ENCODE measurements around the gene ALK.

Gene ALK

GRCh38 chr2:29390136-29390535, 531.2 kb downstream of the ALK start:
- in situ Hi-C loops (cut with MboI; ENCODE audit: low sequenced_read_pairs), result no loop called here

GRCh38 chr2:29389686-29390085, 531.7 kb downstream of the ALK start:
- in situ Hi-C loops (cut with MboI; ENCODE audit: low sequenced_read_pairs), result no loop called here

- in situ Hi-C loops (cut with MboI; ENCODE audit: low sequenced_read_pairs), result no loop called here
Measured at GRCh38 chr2:29388071-29388470, 533.3 kb downstream of the ALK start.

DNA sequence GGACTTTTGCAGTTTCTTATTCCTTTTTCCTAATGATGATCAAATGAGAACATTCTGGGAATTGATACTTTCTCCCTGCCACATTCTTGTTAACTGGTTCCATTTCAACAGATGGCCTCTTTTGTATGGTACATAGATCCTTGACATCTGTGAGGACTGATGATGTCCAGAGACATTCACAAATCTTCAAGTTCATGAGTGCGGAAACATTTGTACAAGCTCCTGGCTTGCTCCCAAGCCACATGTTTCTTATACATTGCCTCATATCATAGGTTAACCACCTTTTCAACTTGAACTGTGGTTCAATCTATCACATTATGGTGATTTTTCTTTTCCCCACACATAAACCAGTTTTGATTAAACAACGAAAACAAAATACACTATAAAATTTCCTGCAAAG, 538.9 kb downstream of the ALK start:
- in situ Hi-C loops (cut with MboI; ENCODE audit: low sequenced_read_pairs), result no loop called here

DNA sequence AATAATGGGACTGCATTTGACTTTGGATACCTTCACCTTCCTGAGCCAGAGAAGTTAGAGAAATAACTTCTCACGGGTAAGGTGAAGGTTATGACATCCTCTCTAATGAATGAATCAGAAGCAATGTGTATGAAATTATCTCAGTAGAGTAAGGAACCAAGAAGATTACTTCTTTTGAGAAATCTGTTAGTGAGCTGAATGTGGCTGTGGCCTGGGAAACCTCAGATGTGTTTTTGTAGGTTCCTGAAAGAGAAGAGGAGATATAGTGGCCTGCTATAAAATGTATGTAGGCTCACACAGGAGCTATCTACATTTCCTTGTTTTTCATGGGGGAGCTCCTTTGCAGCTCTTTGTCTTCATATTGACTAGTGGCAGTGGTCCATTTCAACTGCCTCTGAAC, 543.6 kb downstream of the ALK start:
- in situ Hi-C loops (cut with MboI; ENCODE audit: low sequenced_read_pairs), result no loop called here

DNA sequence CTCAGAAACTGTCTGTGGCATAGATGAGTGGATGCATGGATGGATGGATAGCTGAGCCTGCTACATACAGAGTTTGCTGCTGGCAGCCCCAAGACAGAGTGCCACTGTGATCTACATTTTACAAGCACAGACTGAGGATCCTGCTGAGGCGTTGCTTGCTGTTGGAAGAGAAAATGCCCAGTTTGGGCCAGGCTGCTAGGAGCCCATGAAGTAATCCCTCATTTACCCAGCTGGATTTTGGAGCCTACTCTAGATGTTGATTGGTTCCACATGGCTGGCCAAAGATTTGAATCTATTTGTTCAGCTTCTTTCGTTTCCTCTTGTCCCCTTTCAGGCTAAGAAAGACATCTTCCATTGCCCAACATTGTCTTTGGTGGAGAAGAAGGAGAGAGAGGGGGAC, 544.8 kb downstream of the ALK start:
- in situ Hi-C loops (cut with MboI; ENCODE audit: low sequenced_read_pairs), result no loop called here

DNA sequence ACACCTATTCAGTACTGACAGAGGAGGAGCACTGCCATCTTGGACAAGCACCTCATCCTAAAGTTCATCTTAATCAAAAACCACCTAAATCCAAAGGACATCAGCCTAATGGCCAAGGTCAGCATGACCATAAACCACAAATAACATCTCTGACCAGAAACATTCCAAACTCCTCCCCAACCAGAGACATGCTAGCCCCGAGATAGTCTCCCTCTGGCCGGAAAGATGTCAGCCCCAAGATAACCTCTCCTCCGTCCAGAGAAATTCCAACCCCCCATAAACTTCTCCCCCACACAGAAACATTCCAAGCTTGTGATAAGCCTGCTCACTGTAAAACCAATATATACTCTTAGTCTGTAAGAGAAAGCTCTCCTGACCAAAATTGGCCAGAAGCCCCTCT, 545.5 kb downstream of the ALK start:
- in situ Hi-C loops (cut with MboI; ENCODE audit: low sequenced_read_pairs), result no loop called here

- in situ Hi-C loops (cut with MboI; ENCODE audit: low sequenced_read_pairs), result no loop called here
Measured at GRCh38 chr2:29374823-29375222, 546.6 kb downstream of the ALK start.

DNA sequence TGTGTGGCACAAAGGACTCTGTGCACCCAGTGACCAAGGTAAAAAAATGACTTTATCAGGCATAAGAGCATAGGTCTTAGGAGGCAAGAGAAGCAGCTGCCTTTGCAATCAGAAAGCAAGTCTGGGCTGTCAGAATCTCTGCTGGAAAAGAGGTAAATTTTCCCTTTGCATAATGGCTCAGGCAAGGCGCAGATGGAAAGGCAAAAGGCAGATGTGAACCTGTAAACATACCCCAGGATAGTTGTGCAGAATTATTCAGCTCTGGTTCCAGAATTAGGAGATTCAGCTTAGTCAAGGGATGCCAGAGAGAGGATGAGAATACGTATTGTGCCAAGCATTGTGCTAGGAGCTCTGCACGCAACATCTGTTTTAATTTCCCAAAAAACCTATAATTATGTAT, 547.5 kb downstream of the ALK start:
- in situ Hi-C loops (cut with MboI; ENCODE audit: low sequenced_read_pairs), result no loop called here

GRCh38 chr2:29372185-29372584, 549.2 kb downstream of the ALK start:
- in situ Hi-C loops (cut with MboI; ENCODE audit: low sequenced_read_pairs), result no loop called here

DNA sequence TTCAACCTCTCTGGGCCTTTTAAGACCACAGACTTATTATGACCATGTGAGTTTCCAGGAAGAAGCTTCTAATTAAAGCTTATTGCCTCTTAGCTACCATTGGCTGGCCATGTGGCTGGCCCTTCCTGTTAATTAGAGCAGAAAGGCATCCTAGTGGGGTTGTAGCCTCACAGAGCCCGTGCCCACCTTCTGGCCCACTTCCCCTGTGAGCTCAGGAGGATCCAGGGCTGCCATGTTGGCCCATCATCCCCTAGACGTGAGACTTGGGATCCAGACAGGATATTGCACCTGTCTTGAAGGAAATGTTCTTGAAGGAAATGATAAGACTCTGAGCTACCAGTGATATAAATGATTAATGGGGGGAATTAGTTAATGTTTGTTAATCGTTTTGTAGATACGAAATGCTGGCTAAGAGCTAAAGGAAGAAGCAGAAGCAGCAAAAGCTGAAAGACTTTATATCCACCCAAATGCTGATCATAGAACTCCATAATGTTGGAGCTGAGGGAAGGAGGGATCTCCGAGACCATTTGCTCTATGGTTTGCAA, 550.7 kb downstream of the ALK start:
- in situ Hi-C loops (cut with MboI; ENCODE audit: low sequenced_read_pairs), result no loop called here

DNA sequence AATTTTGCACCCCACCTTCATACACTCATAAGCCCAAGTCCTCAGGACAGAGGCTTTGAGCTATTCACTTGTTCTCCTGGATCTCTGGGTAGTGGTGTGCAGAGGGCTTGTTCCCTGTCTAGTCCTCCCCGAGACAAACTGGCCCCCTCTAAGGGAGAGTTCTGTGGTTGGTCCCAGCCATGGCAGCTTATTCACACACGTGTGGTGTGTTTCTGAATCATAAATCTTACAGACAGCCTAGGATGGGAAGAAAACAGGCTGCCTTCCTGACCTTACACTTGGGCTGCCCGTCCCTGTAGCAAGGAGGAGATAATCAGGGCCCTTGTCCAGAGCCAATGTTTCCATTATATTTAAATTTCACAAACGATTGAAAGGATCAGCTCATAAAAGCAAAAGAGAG, 551.2 kb downstream of the ALK start:
- in situ Hi-C loops (cut with MboI; ENCODE audit: low sequenced_read_pairs), result no loop called here

DNA sequence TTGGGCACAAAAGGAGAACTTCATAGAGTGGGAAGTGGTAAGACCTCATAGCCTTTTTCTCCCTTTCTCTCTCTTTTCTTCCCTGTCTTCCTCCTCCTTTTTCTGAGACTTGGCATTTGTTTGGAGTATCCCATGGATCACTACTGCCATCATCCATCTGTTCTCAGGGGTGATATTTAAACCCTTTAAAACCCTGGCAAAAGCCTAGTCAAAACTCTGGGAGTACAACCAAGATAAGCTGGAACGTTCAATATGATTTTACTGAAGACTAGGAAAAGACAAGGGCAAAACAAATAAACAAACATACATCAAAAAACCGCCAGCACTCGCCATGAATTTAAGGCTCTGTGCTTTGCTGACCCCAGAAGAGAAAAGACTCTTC, 552.7 kb downstream of the ALK start:
- in situ Hi-C loops (cut with MboI; ENCODE audit: low sequenced_read_pairs), result no loop called here

- in situ Hi-C loops (cut with MboI; ENCODE audit: low sequenced_read_pairs), result no loop called here
Measured at GRCh38 chr2:29367986-29368658, 553.3 kb downstream of the ALK start.

- in situ Hi-C loops (cut with MboI; ENCODE audit: low sequenced_read_pairs), result no loop called here
Measured at GRCh38 chr2:29363111-29363510, 558.3 kb downstream of the ALK start.

GRCh38 chr2:29361231-29361630, 560.2 kb downstream of the ALK start:
- in situ Hi-C loops (cut with MboI; ENCODE audit: low sequenced_read_pairs), result no loop called here

GRCh38 chr2:29360016-29360784, 561.2 kb downstream of the ALK start:
- in situ Hi-C loops (cut with MboI; ENCODE audit: low sequenced_read_pairs), result no loop called here

DNA sequence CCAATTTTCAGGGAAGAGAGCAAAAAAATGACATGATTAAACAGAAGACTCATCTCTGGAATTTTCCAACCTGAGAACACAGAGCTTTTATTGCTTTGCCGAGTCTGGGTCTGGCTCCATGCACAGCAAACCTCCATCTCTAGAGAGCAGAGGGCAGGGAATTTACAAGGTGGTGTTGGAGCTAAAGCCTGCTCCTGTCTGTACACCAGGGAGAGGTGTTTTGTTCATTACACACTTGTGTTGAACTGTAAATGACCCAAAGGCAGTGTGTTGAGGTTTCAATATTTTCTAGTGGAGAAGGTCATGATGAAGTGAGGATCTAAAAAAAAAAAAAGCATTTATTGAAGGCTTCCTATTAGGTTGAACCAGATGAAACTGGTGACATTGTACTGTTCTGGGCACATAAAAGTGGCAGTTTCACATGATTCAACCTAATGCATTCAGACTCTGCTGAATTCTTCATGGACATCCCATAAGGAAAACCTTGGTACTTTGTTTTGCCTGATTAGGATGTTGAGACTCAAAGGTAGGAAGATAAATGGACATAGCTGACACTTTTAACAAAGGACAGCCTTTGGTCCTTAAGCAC, 567.9 kb downstream of the ALK start:
- in situ Hi-C loops (cut with MboI; ENCODE audit: low sequenced_read_pairs), result no loop called here

GRCh38 chr2:29351916-29352591, 569.3 kb downstream of the ALK start:
- in situ Hi-C loops (cut with MboI; ENCODE audit: low sequenced_read_pairs), result no loop called here

GRCh38 chr2:29351248-29351647, 570.1 kb downstream of the ALK start:
- in situ Hi-C loops (cut with MboI; ENCODE audit: low sequenced_read_pairs), result no loop called here

DNA sequence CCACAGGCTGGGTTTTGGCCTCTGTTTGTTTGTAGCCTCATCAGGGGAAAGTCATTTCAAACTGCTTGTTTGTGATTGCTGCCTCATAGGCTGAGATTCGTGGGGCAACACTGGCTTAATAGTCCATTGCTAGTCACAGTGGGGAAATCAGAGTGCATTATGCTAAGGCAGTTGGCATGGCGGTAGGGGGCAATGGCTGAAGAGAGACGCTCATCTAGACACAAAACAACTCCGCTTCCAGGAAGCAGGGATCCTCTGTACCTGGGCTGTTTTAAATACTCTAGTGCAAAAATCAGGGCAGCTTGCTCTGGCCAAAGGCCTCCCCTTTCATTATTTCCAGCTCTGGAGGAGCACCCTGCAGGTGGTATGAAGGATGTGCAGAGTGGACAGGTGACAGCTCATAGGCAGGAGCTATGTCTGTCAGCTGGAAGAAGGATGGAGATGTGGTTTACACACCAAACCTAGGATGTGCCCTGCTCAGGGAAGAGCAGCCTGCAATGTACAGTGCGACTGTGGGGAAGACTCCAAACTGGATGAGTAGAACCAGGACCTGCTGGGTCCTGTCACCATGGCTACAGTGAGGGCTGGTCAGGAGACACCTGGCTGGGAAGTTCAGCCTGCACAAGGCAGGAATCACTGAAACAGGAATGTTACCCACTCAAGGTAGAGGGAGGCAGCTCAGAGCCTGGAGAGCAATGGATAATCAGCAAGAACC, 571.9 kb downstream of the ALK start:
- in situ Hi-C loops (cut with MboI; ENCODE audit: low sequenced_read_pairs), result no loop called here
